ENCODE data around the gene SLC25A33. TPM values are rescaled to one million over a fixed set of nuclear protein-coding genes. Genes with fewer than 3 reads are reported as not detected.
"Not testable (repeated sequence)": the region's sequence is repeated elsewhere in the genome, so short reads cannot be mapped to it uniquely, and the experiment has no call there.

Gene SLC25A33
- total RNA-seq, 2 donors from 2014 or later: 4.1 to 12.3 TPM

GRCh38 chr1:9510130-9510529 is 29.1 kb upstream of the SLC25A33 start:
- Histone ChIP-seq H3K9me3 (no peaks in the 10 kb centered on the region), H3K27ac (no peak overlapping the region), H3K36me3 (no peaks in the 10 kb centered on the region), H3K27me3 (replicated peaks; ENCODE audit: insufficient read depth) (no peaks in the 10 kb centered on the region), H3K4me3 (no peak overlapping the region), H3K4me1 (ENCODE audit: control insufficient read depth in 1 of 2, low read depth in 2 of 2) (no peaks in the 10 kb centered on the region)
- DNase-seq (ENCODE audit: low spot score): no peak
- ATAC-seq (ENCODE audit: insufficient number of reproducible peaks, low FRiP score, low read depth): no peak
- no peak for TF ChIP-seq CTCF (IDR thresholded peaks at IDR 0.05)

- not testable (repeated sequence) for DNase-seq (ENCODE audit: low spot score); ATAC-seq (ENCODE audit: insufficient number of reproducible peaks, low FRiP score, low read depth); H3K27me3 ChIP-seq (replicated peaks; ENCODE audit: insufficient read depth); H3K27ac ChIP-seq; H3K4me1 ChIP-seq (ENCODE audit: control insufficient read depth in 1 of 2, low read depth in 2 of 2); H3K9me3 ChIP-seq; H3K4me3 ChIP-seq; H3K36me3 ChIP-seq
These were observed 23.7 kb upstream of the SLC25A33 start for GRCh38 chr1:9515550-9515949.

- Histone ChIP-seq H3K27ac (no peak overlapping the region), H3K9me3 (no peaks in the 10 kb centered on the region), H3K27me3 (replicated peaks; ENCODE audit: insufficient read depth) (no peaks in the 10 kb centered on the region), H3K4me3 (no peak overlapping the region), H3K4me1 (ENCODE audit: control insufficient read depth in 1 of 2, low read depth in 2 of 2) (no peaks in the 10 kb centered on the region), H3K36me3 (no peaks in the 10 kb centered on the region)
- DNase-seq (ENCODE audit: low spot score) (no peak), ATAC-seq (ENCODE audit: insufficient number of reproducible peaks, low FRiP score, low read depth) (no peak)
- TF ChIP-seq CTCF (IDR thresholded peaks at IDR 0.05): no peak
These were observed 20.7 kb upstream of the SLC25A33 start for GRCh38 chr1:9518454-9518998.

- DNase-seq (ENCODE audit: low spot score) (no peak), ATAC-seq (ENCODE audit: insufficient number of reproducible peaks, low FRiP score, low read depth) (no peak)
- Histone ChIP-seq H3K36me3 (no peaks in the 10 kb centered on the region), H3K27ac (no peak overlapping the region), H3K27me3 (replicated peaks; ENCODE audit: insufficient read depth) (no peaks in the 10 kb centered on the region), H3K4me3 (no peak overlapping the region), H3K9me3 (no peaks in the 10 kb centered on the region), H3K4me1 (ENCODE audit: control insufficient read depth in 1 of 2, low read depth in 2 of 2) (no peaks in the 10 kb centered on the region)
- TF ChIP-seq CTCF (IDR thresholded peaks at IDR 0.05): no peak
These were observed 18.9 kb upstream of the SLC25A33 start for GRCh38 chr1:9520411-9520810.

GRCh38 chr1:9529190-9529589 is 10.1 kb upstream of the SLC25A33 start:
- no peaks in the 10 kb centered on the region for H3K36me3 ChIP-seq
- DNase-seq (ENCODE audit: low spot score) (no peak), ATAC-seq (ENCODE audit: insufficient number of reproducible peaks, low FRiP score, low read depth) (no peak)
- no peaks in the 10 kb centered on the region for H3K9me3 ChIP-seq
- H3K27me3 ChIP-seq (replicated peaks; ENCODE audit: insufficient read depth): no peaks in the 10 kb centered on the region
- no peaks in the 10 kb centered on the region for H3K4me1 ChIP-seq (ENCODE audit: control insufficient read depth in 1 of 2, low read depth in 2 of 2)
- H3K27ac ChIP-seq: no peak overlapping the region
- H3K4me3 ChIP-seq: no peak overlapping the region
- TF ChIP-seq CTCF (IDR thresholded peaks at IDR 0.05): no peak

GRCh38 chr1:9530320-9530719 is 8.9 kb upstream of the SLC25A33 start:
- Histone ChIP-seq H3K27me3 (replicated peaks; ENCODE audit: insufficient read depth) (no peaks in the 10 kb centered on the region), H3K36me3 (no peaks in the 10 kb centered on the region), H3K4me1 (ENCODE audit: control insufficient read depth in 1 of 2, low read depth in 2 of 2) (no peaks in the 10 kb centered on the region), H3K4me3 (no peak overlapping the region), H3K27ac (no peak overlapping the region), H3K9me3 (no peaks in the 10 kb centered on the region)
- no peak for TF ChIP-seq CTCF (IDR thresholded peaks at IDR 0.05)
- ATAC-seq (ENCODE audit: insufficient number of reproducible peaks, low FRiP score, low read depth): no peak
- DNase-seq (ENCODE audit: low spot score): no peak
